Neuronal stem cell (in vitro differentiated cells): ENCODE data around the gene PWWP2B.
A peak's percentile ranks its signal among the peaks of the same experiment; 100 is the strongest.

Experiments used
- DNase-seq: peaks from one replicate; pipeline ENCODE4 v3.0.0-alpha.2; 2013; ENCODE audit warnings: low spot score
- H2AFZ ChIP-seq: one replicate; pipeline ENCODE4 v1.6.1; 2013; ENCODE audit warnings: mild to moderate bottlenecking, low read length, inconsistent platforms
- H2AK5ac ChIP-seq: 2 replicates; pipeline ENCODE4 v1.6.1; 2013; ENCODE audit warnings: low read depth, mild to moderate bottlenecking, inconsistent platforms, low read length, moderate library complexity, mixed read lengths
- H2BK120ac ChIP-seq: 2 replicates; pipeline ENCODE4 v1.6.1; 2013; ENCODE audit warnings: low read depth, mild to moderate bottlenecking, inconsistent platforms, low read length, moderate library complexity, mixed read lengths
- H2BK12ac ChIP-seq: one replicate; pipeline ENCODE4 v1.6.1; 2013; ENCODE audit warnings: low read length, inconsistent platforms
- H2BK15ac ChIP-seq: 2 replicates; pipeline ENCODE4 v1.6.1; 2013; ENCODE audit warnings: mild to moderate bottlenecking, low read length, inconsistent platforms, mixed read lengths
- H2BK5ac ChIP-seq: one replicate; pipeline ENCODE4 v1.6.1; 2013; ENCODE audit warnings: inconsistent platforms, mild to moderate bottlenecking, low read length, moderate library complexity
- H3K14ac ChIP-seq: one replicate; pipeline ENCODE4 v1.6.1; 2013; ENCODE audit warnings: low read length, inconsistent platforms
- H3K18ac ChIP-seq: 2 replicates; pipeline ENCODE4 v1.6.1; 2013; ENCODE audit warnings: low read length, inconsistent platforms
- H3K23ac ChIP-seq: 2 replicates; pipeline ENCODE4 v1.6.1; 2013; ENCODE audit warnings: low read depth, mild to moderate bottlenecking, mixed read lengths, low read length, inconsistent platforms; ENCODE audit not compliant: poor library complexity
- H3K27ac ChIP-seq: replicated peaks from 3 replicates; pipeline ENCODE4 v1.5.1; 2013; ENCODE audit warnings: low read length, inconsistent platforms
- H3K27me3 ChIP-seq, 3 experiments: 2 replicates each; pipeline ENCODE4 v1.6.1; 2013; ENCODE audit warnings: low read length in 3 of 3, mild to moderate bottlenecking in 2 of 3, inconsistent platforms in 1 of 3, low read depth in 1 of 3, mixed read lengths in 1 of 3, moderate library complexity in 1 of 3; ENCODE audit not compliant: control insufficient read depth in 3 of 3, insufficient read depth in 3 of 3
- H3K36me3 ChIP-seq, 2 donors: replicated peaks in 1 of 2; 2 replicates each; pipeline ENCODE4 v1.6.1; 2013; ENCODE audit warnings: low read length in 2 of 2; ENCODE audit not compliant: control insufficient read depth in 2 of 2, insufficient read depth in 2 of 2
- H3K4ac ChIP-seq: 2 replicates; pipeline ENCODE4 v1.6.1; 2013; ENCODE audit warnings: inconsistent platforms, mild to moderate bottlenecking, low read length, moderate library complexity
- H3K4me1 ChIP-seq, 2 donors: 1 replicate in 1 of 2; 2 replicates in 1 of 2; pipeline ENCODE4 v1.6.1; 2013; ENCODE audit warnings: low read length in 2 of 2, low read depth in 1 of 2; ENCODE audit not compliant: control insufficient read depth in 2 of 2, insufficient read depth in 1 of 2
- H3K4me2 ChIP-seq: one replicate; pipeline ENCODE4 v1.6.1; 2013; ENCODE audit warnings: mild to moderate bottlenecking, low read length, inconsistent platforms; ENCODE audit not compliant: insufficient read depth, poor library complexity, severe bottlenecking
- H3K4me3 ChIP-seq, 2 donors: 2 replicates each; pipeline ENCODE4 v1.5.1; 2013; ENCODE audit warnings: low read length in 2 of 2, mild to moderate bottlenecking in 2 of 2, inconsistent platforms in 1 of 2, moderate library complexity in 1 of 2
- H3K79me1 ChIP-seq: one replicate; pipeline ENCODE4 v1.6.1; 2013; ENCODE audit warnings: low read depth, mild to moderate bottlenecking, inconsistent platforms, low read length, moderate library complexity
- H3K9ac ChIP-seq: one replicate; pipeline ENCODE4 v1.6.1; 2013; ENCODE audit warnings: mild to moderate bottlenecking, low read depth, low read length, inconsistent platforms; ENCODE audit not compliant: poor library complexity
- H3K9me3 ChIP-seq, 2 donors: replicated peaks in 1 of 2; 2 replicates each; pipeline versions ENCODE3 to v1.6.1; 2013; ENCODE audit warnings: low read length in 2 of 2, mild to moderate bottlenecking in 2 of 2, inconsistent platforms in 1 of 2, low read depth in 1 of 2, mixed read lengths in 1 of 2, moderate library complexity in 1 of 2; ENCODE audit not compliant: control insufficient read depth in 2 of 2, insufficient read depth in 1 of 2
- H4K8ac ChIP-seq: one replicate; pipeline ENCODE4 v1.6.1; 2013; ENCODE audit warnings: low read depth, mild to moderate bottlenecking, inconsistent platforms, low read length, moderate library complexity
- H4K91ac ChIP-seq: one replicate; pipeline ENCODE4 v1.6.1; 2013; ENCODE audit warnings: low read length, low read depth, mild to moderate bottlenecking, inconsistent platforms; ENCODE audit not compliant: poor library complexity
- WGBS, 2 donors: extraction: QIAGEN DNeasy Blood & Tissue Kit; methylation state at CpG; one replicate each; pipeline ENCODE4 v1.1.7; 2013; ENCODE audit warnings: missing lambda C conversion rate in 2 of 2, mixed read lengths in 1 of 2; ENCODE audit not compliant: insufficient read length in 2 of 2, insufficient replicate concordance in 1 of 2; ENCODE audit errors: extremely low coverage in 2 of 2; 5-methylcytosine and 5-hydroxymethylcytosine counted together

PWWP2B gene

GRCh38 chr10:132370426-132371340 lies 26.3 kb upstream of the PWWP2B start:
- Histone ChIP-seq H3K9ac (no peak overlapping the region), H3K4me3 (no peak overlapping the region), H4K91ac (no peak overlapping the region), H2BK12ac (no peak overlapping the region), H2BK5ac (no peak overlapping the region), H3K9me3 (no peaks in the 10 kb centered on the region), H3K4ac (no peak overlapping the region), H3K27me3 (no peaks in the 10 kb centered on the region), H2BK120ac (no peak overlapping the region), H3K4me2 (no peak overlapping the region), H2AFZ (no peak overlapping the region), H3K4me1 (no peaks in the 10 kb centered on the region), H3K14ac (no peak overlapping the region), H3K23ac (peak overlapping the region; percentile 35), H3K27ac (no peak overlapping the region), H3K79me1 (no peaks in the 10 kb centered on the region), H4K8ac (no peak overlapping the region), H2AK5ac (no peak overlapping the region), H3K18ac (no peak overlapping the region), H3K36me3 (peaks cover 3 to 26% of the 10 kb centered on the region in 2 donors), H2BK15ac (no peak overlapping the region)
- WGBS, 2 donors, result no CpG with 5 or more reads among the region's 31 CpGs
- DNase-seq, result no peak

- WGBS, 2 donors, result no CpG with 5 or more reads among the region's 9 CpGs
- no peak overlapping the region for H2AK5ac ChIP-seq
- peaks cover 1 to 16% of the 10 kb centered on the region in 2 donors for H3K36me3 ChIP-seq
- no peak overlapping the region for H3K18ac ChIP-seq
- H2AFZ ChIP-seq, result no peak overlapping the region
- no peak overlapping the region for H3K23ac ChIP-seq
- H2BK12ac ChIP-seq, result no peak overlapping the region
- H4K8ac ChIP-seq, result no peak overlapping the region
- DNase-seq, result no peak
- H3K14ac ChIP-seq, result no peak overlapping the region
- H3K4me1 ChIP-seq, result no peaks in the 10 kb centered on the region
- no peaks in the 10 kb centered on the region for H3K79me1 ChIP-seq
- H2BK120ac ChIP-seq, result no peak overlapping the region
- no peaks in the 10 kb centered on the region for H3K27me3 ChIP-seq
- no peak overlapping the region for H4K91ac ChIP-seq
- H3K4me3 ChIP-seq, result no peak overlapping the region
- H3K4ac ChIP-seq, result no peak overlapping the region
- H3K27ac ChIP-seq, result no peak overlapping the region
- no peak overlapping the region for H2BK5ac ChIP-seq
- H3K9me3 ChIP-seq, result no peaks in the 10 kb centered on the region
- no peak overlapping the region for H2BK15ac ChIP-seq
- H3K9ac ChIP-seq, result no peak overlapping the region
- no peak overlapping the region for H3K4me2 ChIP-seq
Measured at GRCh38 chr10:132371641-132372081, 25.3 kb upstream of the PWWP2B start.

GRCh38 chr10:132372516-132373095 lies 24.4 kb upstream of the PWWP2B start:
- peak overlapping the region; percentile 5 for H3K23ac ChIP-seq
- no peak overlapping the region for H4K91ac ChIP-seq
- H2BK15ac ChIP-seq, result no peak overlapping the region
- no CpG with 5 or more reads among the region's 16 CpGs for WGBS, 2 donors
- H3K4me2 ChIP-seq, result no peak overlapping the region
- DNase-seq, result no peak
- no peak overlapping the region for H3K14ac ChIP-seq
- no peak overlapping the region for H2AFZ ChIP-seq
- H2BK120ac ChIP-seq, result no peak overlapping the region
- H3K79me1 ChIP-seq, result no peaks in the 10 kb centered on the region
- H2BK12ac ChIP-seq, result no peak overlapping the region
- H3K27me3 ChIP-seq, result no peaks in the 10 kb centered on the region
- no peak overlapping the region for H2AK5ac ChIP-seq
- peaks cover 0 to 11% of the 10 kb centered on the region in 2 donors for H3K36me3 ChIP-seq
- no peak overlapping the region for H3K27ac ChIP-seq
- H4K8ac ChIP-seq, result no peak overlapping the region
- no peak overlapping the region for H3K18ac ChIP-seq
- H3K9ac ChIP-seq, result no peak overlapping the region
- H3K4me3 ChIP-seq, result no peak overlapping the region
- no peaks in the 10 kb centered on the region for H3K9me3 ChIP-seq
- H3K4ac ChIP-seq, result no peak overlapping the region
- H2BK5ac ChIP-seq, result no peak overlapping the region
- H3K4me1 ChIP-seq, result no peaks in the 10 kb centered on the region

- no peak for DNase-seq
- Histone ChIP-seq H3K27ac (no peak overlapping the region), H3K23ac (no peak overlapping the region), H2BK120ac (no peak overlapping the region), H2AK5ac (no peak overlapping the region), H2AFZ (no peak overlapping the region), H4K8ac (no peak overlapping the region), H3K9me3 (no peaks in the 10 kb centered on the region), H4K91ac (no peak overlapping the region), H3K79me1 (no peaks in the 10 kb centered on the region), H3K4ac (no peak overlapping the region), H2BK5ac (no peak overlapping the region), H3K27me3 (no peaks in the 10 kb centered on the region), H2BK12ac (no peak overlapping the region), H3K4me3 (no peak overlapping the region), H3K4me1 (no peaks in the 10 kb centered on the region), H3K14ac (peak overlapping the region; percentile 94), H3K9ac (no peak overlapping the region), H3K36me3 (peaks cover 0 to 7% of the 10 kb centered on the region in 2 donors), H2BK15ac (no peak overlapping the region), H3K18ac (peak overlapping the region; percentile 64), H3K4me2 (no peak overlapping the region)
- WGBS, 2 donors, result no CpG with 5 or more reads among the region's 25 CpGs
Measured at GRCh38 chr10:132373241-132373955, 23.6 kb upstream of the PWWP2B start.
